GM12873 (cell line): Measurements from ENCODE around the gene ARHGAP20.

Experiments
- CTCF ChIP-seq: IDR thresholded peaks from 2 replicates; pipeline ENCODE4 v1.5.1; 2012; ENCODE audit warnings: low read depth, mild to moderate bottlenecking, moderate library complexity, low read length, control low read depth; ENCODE audit not compliant: insufficient read depth; ENCODE audit errors: missing control alignments

The ARHGAP20 gene

GRCh38 chr11:110679323-110679975 lies 32.8 kb downstream of the ARHGAP20 start:
- no peak for TF ChIP-seq CTCF

GRCh38 chr11:110675548-110675947 lies 36.7 kb downstream of the ARHGAP20 start:
- TF ChIP-seq CTCF, result no peak

GRCh38 chr11:110665689-110666465 lies 46.4 kb downstream of the ARHGAP20 start:
- no peak for TF ChIP-seq CTCF

GRCh38 chr11:110655967-110656366 lies 56.3 kb downstream of the ARHGAP20 start:
- no peak for TF ChIP-seq CTCF

GRCh38 chr11:110654456-110654855 lies 57.8 kb downstream of the ARHGAP20 start:
- no peak for TF ChIP-seq CTCF

GRCh38 chr11:110645253-110645652 lies 67.0 kb downstream of the ARHGAP20 start:
- TF ChIP-seq CTCF, result no peak

GRCh38 chr11:110634370-110634769 lies 77.9 kb downstream of the ARHGAP20 start:
- TF ChIP-seq CTCF, result no peak
